Adrenal gland (tissue), 5 donors: ENCODE results near the gene KIF5B.

Experiments used
- CTCF ChIP-seq, 6 experiments: fragments of 450-650 bp in 4 of 6; fragments of 200-600 bp in 2 of 6; sonication (generic) in 1 of 6; IDR thresholded peaks; 1 replicate in 5 of 6; 2 replicates in 1 of 6; pipeline versions ENCODE4 v1.5.1 to v1.8.0; 2016 to 2021; ENCODE audit warnings: antibody characterized with exemption in 6 of 6, mild to moderate bottlenecking in 2 of 6, moderate library complexity in 1 of 6
- POLR2A ChIP-seq, 2 donors: fragments of 450-650 bp; IDR thresholded peaks; one replicate each; pipeline ENCODE4 v1.6.1; 2017; ENCODE audit warnings: antibody characterized with exemption in 2 of 2, mild to moderate bottlenecking in 2 of 2, moderate library complexity in 1 of 2
- donor health status: DM: no; HTN: no; CAD: no.

- no peak for TF ChIP-seq CTCF (IDR thresholded peaks at IDR 0.05)
- no peak for TF ChIP-seq POLR2A (IDR thresholded peaks at IDR 0.05)
Observed at GRCh38 chr10:31961277-31962074, 94.7 kb downstream of the KIF5B start.
